ENCODE data around the gene HK3.
"Not testable (repeated sequence)": the region's sequence is repeated elsewhere in the genome, so short reads cannot be mapped to it uniquely, and the experiment has no call there.

- not testable (repeated sequence) for TF ChIP-seq CTCF (optimal IDR thresholded peaks at IDR 0.05 in 1 of 3, IDR thresholded peaks at IDR 0.05 in 1 of 3, conservative IDR thresholded peaks at IDR 0.05 in 1 of 3; ENCODE audit: extremely low read depth in 1 of 3, insufficient read depth in 2 of 3, low read length in 3 of 3); EZH2 (IDR thresholded peaks at IDR 0.05; ENCODE audit: low read length)
Measured at GRCh38 chr5:176873011-176873410, 26.1 kb downstream of the HK3 start.

Measured in keratinocyte (primary cell).